Suprapubic skin (tissue), 4 donors: ENCODE data around the gene UPF1.

Experiments used
- CTCF ChIP-seq, 2 donors: fragments of 200-600 bp in 1 of 2; fragments of 450-650 bp in 1 of 2; sonication (generic) in 1 of 2; IDR thresholded peaks; one replicate each; pipeline ENCODE4 v1.5.1; 2016 to 2019; ENCODE audit warnings: antibody characterized with exemption in 2 of 2, mild to moderate bottlenecking in 1 of 2, moderate library complexity in 1 of 2
- EP300 ChIP-seq: sonication (generic); formaldehyde crosslinking; IDR thresholded peaks from one replicate; pipeline ENCODE4 v1.6.1; 2017; ENCODE audit warnings: antibody characterized with exemption
- POLR2A ChIP-seq, 2 donors: fragments of 450-650 bp; IDR thresholded peaks; one replicate each; pipeline ENCODE4 v1.6.1; 2017; ENCODE audit warnings: antibody characterized with exemption in 2 of 2, mild to moderate bottlenecking in 2 of 2, moderate library complexity in 2 of 2
- POLR2AphosphoS5 ChIP-seq, 3 donors: sonication (generic); formaldehyde crosslinking; IDR thresholded peaks; one replicate each; pipeline ENCODE4 v1.6.1; 2017; ENCODE audit warnings: antibody characterized with exemption in 3 of 3

GRCh38 chr19:18903156-18904037 is 71.6 kb downstream of the UPF1 start:
- TF ChIP-seq CTCF (IDR thresholded peaks at IDR 0.05): no peak
- no peak for TF ChIP-seq POLR2AphosphoS5 (IDR thresholded peaks at IDR 0.05)
- no peak for TF ChIP-seq POLR2A (IDR thresholded peaks at IDR 0.05)
- no peak for TF ChIP-seq EP300
